ENCODE measurements around the gene MIGA2.
"Not testable (repeated sequence)": the region's sequence is repeated elsewhere in the genome, so short reads cannot be mapped to it uniquely, and the experiment has no call there.

Gene MIGA2, protein sequence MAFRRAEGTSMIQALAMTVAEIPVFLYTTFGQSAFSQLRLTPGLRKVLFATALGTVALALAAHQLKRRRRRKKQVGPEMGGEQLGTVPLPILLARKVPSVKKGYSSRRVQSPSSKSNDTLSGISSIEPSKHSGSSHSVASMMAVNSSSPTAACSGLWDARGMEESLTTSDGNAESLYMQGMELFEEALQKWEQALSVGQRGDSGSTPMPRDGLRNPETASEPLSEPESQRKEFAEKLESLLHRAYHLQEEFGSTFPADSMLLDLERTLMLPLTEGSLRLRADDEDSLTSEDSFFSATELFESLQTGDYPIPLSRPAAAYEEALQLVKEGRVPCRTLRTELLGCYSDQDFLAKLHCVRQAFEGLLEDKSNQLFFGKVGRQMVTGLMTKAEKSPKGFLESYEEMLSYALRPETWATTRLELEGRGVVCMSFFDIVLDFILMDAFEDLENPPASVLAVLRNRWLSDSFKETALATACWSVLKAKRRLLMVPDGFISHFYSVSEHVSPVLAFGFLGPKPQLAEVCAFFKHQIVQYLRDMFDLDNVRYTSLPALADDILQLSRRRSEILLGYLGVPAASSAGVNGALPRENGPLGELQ

DNA sequence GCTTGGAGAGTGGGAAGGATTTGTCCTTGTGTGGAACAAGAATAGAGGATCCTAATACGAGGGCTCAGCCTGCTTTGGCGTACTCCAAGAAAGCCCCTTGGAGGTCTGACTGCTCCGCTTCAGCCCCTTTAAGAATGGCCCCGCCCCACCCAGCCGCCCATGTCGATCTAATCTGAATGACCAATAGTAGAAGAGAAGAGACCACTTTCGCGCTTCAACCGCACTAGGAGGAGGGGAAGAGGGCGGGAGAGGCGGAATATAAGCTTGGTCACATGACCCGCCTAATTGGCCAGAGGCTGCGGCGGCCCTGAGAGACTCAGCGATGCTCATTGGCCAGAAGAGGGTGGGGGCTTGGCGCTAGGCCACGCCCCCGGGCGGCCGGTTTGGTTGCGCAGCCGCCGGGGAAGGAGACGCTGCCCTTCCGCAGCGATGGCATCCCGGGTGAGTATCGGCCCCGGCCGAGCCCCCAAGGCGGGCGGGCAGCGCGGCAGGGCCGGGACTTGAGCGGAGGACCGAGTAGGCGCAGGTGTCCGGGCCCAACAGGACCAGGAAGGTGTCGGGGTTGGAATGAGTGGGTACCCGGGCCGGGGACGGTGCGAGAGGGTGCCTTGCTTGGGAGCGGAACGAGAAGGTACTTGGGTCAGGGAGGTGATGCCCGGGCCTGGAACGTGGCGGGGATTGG lies at the start of gene MIGA2:
Gene MIGA2, plus strand, starts transcription at position 386 of the 682 bp plus-strand sequence. CDS start 3,969 bp downstream, outside the sequence.
- DNase-seq (peak; percentile 95), ATAC-seq (replicated peaks) (peak; percentile 98)
- H3K27me3 Mint-ChIP-seq, result no peaks in the 10 kb centered on the region
- peaks cover 19 to 38% of the 10 kb centered on the region in 2 donors for H3K4me1 Mint-ChIP-seq
- peaks cover 7 to 9% of the 10 kb centered on the region in 2 donors for H3K36me3 Mint-ChIP-seq
- peak within 1 kb of the TSS; percentile 95 for H3K27ac Mint-ChIP-seq
- peak within 1 kb of the TSS; percentile 89 to 90 for H3K4me3 Mint-ChIP-seq
- H3K9me3 Mint-ChIP-seq, result no peaks in the 10 kb centered on the region

DNA sequence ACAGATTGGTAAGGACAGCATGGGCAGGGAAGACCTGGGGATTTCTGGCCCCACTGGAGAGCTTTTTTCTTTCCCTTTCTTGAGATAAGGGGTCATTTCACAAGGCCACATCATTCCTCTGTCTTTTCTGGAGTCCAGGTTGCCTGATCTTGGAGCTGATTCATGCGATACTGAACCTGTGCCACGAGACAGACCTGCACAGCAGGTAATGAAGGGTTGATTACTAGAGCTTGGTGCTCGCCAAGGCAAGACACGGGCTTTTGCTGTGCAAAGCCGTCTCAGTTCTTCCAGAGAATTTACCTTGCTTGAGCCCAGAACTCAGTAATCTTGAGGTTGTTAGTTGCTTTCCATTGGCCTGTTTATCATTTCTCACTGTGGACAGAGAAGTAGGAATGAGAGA lies 49.8 kb upstream of the MIGA2 start:
- H3K27ac Mint-ChIP-seq, result no peak overlapping the region
- H3K36me3 Mint-ChIP-seq, result peaks cover 33 to 57% of the 10 kb centered on the region in 2 donors

DNA sequence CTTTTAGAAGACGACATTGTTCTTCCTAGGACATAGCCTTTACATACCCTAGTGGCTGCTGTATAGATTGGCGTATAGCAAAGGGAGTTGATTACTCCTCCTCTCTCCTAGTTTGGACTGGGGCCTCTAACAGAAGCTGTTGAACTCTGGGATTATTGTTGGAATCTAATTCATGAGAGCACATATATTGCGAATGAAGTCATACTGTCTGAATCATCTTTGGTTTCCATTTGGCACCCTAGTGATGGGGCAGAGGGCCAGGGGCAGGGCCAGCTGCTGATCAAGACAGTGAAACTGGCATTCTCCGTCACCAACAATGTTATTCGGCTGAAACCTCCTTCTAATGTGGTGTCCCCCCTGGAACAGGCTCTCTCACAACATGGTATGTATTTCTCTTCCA lies 48.6 kb upstream of the MIGA2 start:
- no peak for DNase-seq
- Mint-ChIP-seq H3K27ac (no peak overlapping the region), H3K4me3 (no peak overlapping the region), H3K36me3 (peaks cover 40 to 56% of the 10 kb centered on the region in 2 donors), H3K9me3 (no peaks in the 10 kb centered on the region), H3K4me1 (no peaks in the 10 kb centered on the region), H3K27me3 (no peaks in the 10 kb centered on the region)
- no peak for ATAC-seq (replicated peaks)

More for the DNA sequence above, 49.8 kb upstream of the MIGA2 start:
- ATAC-seq (replicated peaks) (no peak), DNase-seq (no peak)
- Mint-ChIP-seq H3K4me1 (no peaks in the 10 kb centered on the region), H3K4me3 (no peak overlapping the region), H3K27me3 (no peaks in the 10 kb centered on the region), H3K9me3 (no peaks in the 10 kb centered on the region)

DNA sequence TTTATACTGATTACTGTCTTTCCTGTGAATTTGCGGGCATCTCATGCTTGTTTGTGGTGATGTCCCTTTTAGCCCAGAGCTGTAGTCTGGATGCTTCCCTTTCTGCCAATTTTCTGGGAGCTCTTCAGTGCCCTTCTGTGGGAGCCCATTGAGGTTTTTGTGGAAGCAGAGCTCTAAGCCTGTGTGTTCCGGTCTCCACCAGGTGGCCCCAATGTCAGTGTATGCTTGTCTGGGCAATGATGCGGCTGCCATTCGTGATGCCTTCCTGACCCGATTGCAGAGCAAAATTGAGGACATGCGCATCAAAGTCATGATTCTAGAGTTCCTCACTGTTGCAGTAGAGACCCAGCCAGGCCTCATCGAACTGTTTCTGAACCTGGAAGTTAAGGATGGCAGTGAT lies 43.4 kb upstream of the MIGA2 start:
- Mint-ChIP-seq H3K36me3 (peaks cover 50 to 57% of the 10 kb centered on the region in 2 donors), H3K27me3 (no peaks in the 10 kb centered on the region), H3K4me1 (no peaks in the 10 kb centered on the region), H3K4me3 (no peak overlapping the region), H3K27ac (no peak overlapping the region), H3K9me3 (no peaks in the 10 kb centered on the region)
- ATAC-seq (replicated peaks) (no peak), DNase-seq (no peak)

DNA sequence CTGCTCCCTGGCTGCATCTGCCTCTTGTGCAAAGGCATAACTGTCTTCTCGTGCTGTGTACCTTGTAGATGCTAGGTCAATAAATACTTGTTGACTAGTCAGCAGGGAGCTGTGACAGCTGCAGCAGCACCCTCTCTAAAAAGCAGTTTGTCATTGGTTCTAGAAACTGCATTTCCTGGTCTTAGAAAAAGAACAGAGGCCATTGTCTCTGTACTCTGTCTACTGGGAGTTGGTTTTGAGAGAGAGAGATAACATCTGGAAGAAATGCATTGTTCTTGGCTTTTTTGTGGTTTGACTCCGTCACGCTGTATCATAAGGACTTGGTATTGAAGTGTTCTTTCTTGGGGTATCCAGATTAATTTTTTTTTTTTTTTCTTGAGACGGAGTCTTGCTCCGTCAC lies 40.6 kb upstream of the MIGA2 start:
- Mint-ChIP-seq H3K36me3 (peaks cover 57 to 69% of the 10 kb centered on the region in 2 donors), H3K9me3 (no peaks in the 10 kb centered on the region), H3K27me3 (no peaks in the 10 kb centered on the region), H3K27ac (no peak overlapping the region), H3K4me1 (no peaks in the 10 kb centered on the region), H3K4me3 (no peak overlapping the region)
- ATAC-seq (replicated peaks) (no peak), DNase-seq (no peak)

DNA sequence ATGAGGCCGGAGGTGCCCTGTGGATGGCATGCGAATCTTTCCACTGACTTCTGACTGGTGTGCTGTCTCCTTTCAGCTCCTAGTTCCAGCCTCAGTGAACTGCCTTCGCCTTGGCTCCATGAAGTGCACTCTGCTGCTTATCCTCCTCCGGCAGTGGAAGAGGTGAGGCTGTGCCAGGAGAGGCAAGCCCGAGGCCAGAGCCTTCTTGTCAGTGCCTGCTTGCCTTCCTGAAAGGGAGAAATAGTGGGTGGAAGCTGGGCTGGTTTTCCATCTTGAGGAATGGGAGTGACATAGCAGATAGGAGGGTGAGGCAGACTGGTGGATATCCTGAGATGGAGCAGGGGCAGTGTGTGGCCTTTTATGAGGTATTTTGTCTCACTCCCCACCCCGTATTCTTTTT lies 38.0 kb upstream of the MIGA2 start:
- H3K36me3 Mint-ChIP-seq, result peaks cover 65 to 81% of the 10 kb centered on the region in 2 donors
- peak overlapping the region; percentile 84 for H3K27ac Mint-ChIP-seq
- H3K4me3 Mint-ChIP-seq, result no peak overlapping the region
- H3K9me3 Mint-ChIP-seq, result no peaks in the 10 kb centered on the region
- ATAC-seq (replicated peaks) (no peak), DNase-seq (no peak)
- no peaks in the 10 kb centered on the region for H3K4me1 Mint-ChIP-seq
- H3K27me3 Mint-ChIP-seq, result no peaks in the 10 kb centered on the region

DNA sequence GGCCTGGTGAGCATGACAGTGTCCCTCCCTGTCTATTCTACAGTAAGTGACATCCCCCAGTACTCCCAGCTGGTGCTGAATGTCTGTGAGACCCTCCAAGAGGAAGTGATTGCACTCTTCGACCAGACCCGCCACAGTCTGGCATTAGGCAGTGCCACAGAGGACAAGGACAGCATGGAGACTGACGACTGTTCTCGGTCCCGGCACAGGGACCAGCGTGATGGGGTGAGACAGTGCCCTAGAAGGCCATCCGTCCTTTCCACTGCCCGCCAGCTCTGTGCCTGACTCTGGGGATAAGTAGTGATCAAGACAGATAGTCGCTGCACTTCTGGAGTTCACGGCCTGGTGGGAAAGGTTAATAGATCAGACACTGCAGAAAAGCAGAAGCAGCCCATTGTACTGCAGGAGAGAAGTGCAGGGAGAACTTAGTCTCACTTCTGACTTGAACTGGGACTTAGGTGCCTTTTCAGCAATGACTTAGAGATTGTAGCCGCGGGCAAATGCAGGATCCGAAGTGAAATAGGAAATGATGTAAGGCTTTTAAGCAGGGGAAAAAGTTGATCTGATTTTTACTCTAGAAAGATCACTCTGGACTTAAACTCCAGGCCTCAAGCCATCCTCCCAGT lies 36.7 kb upstream of the MIGA2 start:
- H3K27ac Mint-ChIP-seq, result peak overlapping the region; percentile 62
- ATAC-seq (replicated peaks) (peak; percentile 46 to 58), DNase-seq (no peak)
- H3K27me3 Mint-ChIP-seq, result no peaks in the 10 kb centered on the region
- no peak overlapping the region for H3K4me3 Mint-ChIP-seq
- peaks cover 58 to 71% of the 10 kb centered on the region in 2 donors for H3K36me3 Mint-ChIP-seq
- no peaks in the 10 kb centered on the region for H3K4me1 Mint-ChIP-seq
- no peaks in the 10 kb centered on the region for H3K9me3 Mint-ChIP-seq

DNA sequence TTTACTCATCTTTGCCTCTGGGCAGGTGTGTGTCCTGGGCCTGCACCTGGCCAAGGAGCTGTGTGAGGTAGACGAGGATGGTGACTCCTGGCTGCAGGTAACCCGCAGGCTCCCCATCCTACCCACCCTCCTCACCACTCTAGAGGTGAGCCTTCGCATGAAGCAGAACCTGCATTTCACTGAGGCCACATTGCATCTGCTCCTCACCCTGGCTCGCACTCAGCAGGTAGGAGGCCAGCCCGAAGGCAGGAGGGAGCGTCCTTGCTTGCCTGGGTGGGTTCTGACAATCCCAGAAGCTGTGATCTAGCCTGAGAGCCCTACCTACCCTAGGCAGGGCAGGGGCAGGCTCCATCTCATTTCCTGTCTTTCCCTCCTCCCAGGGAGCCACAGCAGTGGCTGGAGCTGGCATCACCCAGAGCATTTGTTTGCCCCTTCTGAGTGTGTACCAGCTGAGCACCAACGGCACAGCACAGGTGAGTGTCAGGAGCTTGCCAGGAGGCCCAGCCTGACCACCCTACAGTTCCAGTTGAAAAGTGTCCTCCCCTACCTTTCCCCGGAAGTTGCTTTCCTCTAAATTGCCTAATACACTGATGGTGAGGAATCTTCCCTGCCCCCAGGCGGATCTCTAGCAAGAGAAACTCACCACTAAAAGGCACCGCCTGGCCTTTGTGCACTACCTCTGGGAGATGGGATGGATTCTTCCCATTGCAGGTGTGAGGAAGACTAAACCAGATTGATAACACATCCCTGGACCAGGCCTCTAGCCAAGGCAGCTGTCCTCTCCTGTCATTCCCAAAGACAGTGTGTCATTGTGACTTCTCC lies 34.7 kb upstream of the MIGA2 start:
- no peak for DNase-seq
- H3K36me3 Mint-ChIP-seq, result peaks cover 55 to 71% of the 10 kb centered on the region in 2 donors
- peak overlapping the region; percentile 31 for H3K27ac Mint-ChIP-seq
- peaks cover 2 to 5% of the 10 kb centered on the region in 2 donors for H3K4me1 Mint-ChIP-seq
- H3K27me3 Mint-ChIP-seq, result no peaks in the 10 kb centered on the region
- no peak for ATAC-seq (replicated peaks)
- no peaks in the 10 kb centered on the region for H3K9me3 Mint-ChIP-seq
- no peak overlapping the region for H3K4me3 Mint-ChIP-seq

DNA sequence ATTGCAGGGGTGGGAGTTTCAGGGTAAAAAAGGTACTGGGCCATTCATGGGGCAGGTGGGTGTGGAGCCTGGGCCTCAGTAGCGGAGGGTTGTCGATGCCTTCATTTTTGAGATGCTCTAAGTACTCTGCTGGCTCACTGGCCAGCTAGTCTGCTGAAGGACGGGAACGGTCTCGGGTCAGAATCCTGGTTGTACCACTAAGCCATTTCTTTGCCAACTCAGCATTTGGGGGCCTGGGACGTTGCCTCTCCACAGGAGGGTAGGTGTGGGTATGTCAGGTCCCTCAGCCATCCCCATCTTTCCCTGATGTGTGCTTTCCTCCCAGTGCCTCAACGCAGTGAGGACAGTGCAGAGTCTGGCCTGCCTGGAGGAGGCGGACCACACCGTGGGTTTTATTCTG lies 33.4 kb upstream of the MIGA2 start:
- no peaks in the 10 kb centered on the region for H3K9me3 Mint-ChIP-seq
- DNase-seq, result no peak
- no peaks in the 10 kb centered on the region for H3K27me3 Mint-ChIP-seq
- peaks cover 57 to 73% of the 10 kb centered on the region in 2 donors for H3K36me3 Mint-ChIP-seq
- no peak overlapping the region for H3K4me3 Mint-ChIP-seq
- peaks cover 4 to 6% of the 10 kb centered on the region in 2 donors for H3K4me1 Mint-ChIP-seq
- ATAC-seq (replicated peaks), result no peak
- H3K27ac Mint-ChIP-seq, result peak overlapping the region; percentile 3

DNA sequence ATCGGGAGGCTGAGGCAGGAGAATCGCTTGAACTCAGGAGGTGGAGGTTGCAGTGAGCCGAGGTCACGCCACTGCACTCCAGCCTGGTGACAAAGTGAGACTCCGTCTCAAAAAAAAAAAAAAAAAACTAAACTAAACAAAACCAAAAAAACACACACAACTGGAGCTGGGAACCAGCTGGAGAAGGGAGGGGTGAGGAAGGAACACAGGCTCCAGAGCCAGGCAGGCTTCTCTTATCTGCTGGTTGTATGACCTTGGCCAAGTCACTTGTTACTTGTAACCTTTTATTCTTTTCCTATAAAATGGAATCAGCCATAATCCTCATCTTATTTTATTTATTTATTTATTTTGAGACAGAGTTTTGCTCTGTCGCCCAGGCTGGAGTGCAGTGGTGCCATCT lies 32.3 kb upstream of the MIGA2 start:
- H3K9me3 Mint-ChIP-seq; H3K27ac Mint-ChIP-seq; DNase-seq; ATAC-seq (replicated peaks); H3K4me3 Mint-ChIP-seq; H3K4me1 Mint-ChIP-seq; H3K27me3 Mint-ChIP-seq: not testable (repeated sequence)
- H3K36me3 Mint-ChIP-seq, result peaks cover 53 to 70% of the 10 kb centered on the region in 2 donors

DNA sequence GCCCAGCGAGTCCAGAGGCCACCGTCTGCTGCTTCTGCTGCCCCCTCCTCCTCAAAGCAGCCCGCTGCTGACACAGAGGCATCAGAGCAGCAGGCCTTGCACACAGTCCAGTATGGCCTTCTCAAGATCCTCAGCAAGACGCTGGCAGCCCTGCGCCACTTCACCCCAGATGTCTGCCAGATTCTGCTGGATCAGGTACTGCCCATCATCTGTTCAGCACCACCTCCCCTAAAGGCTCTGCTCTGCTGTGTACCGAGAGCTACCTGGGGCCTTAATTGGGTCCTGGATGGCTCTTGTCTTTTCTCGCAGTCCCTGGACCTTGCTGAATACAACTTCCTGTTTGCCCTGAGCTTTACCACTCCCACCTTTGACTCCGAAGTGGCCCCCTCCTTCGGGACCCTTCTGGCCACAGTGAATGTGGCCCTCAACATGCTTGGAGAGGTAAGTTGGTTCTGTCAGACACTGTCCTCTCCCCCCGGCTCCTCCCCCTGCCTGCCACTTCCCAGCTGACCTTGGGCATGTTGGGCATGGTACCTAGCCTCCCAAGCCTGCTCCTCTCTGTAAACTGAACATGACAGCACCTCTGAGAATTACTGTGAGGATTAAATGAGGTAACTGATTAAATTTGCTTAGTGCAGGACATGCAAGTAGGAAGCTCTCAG lies 31.0 kb upstream of the MIGA2 start:
- peaks cover 49 to 62% of the 10 kb centered on the region in 2 donors for H3K36me3 Mint-ChIP-seq
- ATAC-seq (replicated peaks) (no peak), DNase-seq (no peak)
- H3K4me3 Mint-ChIP-seq, result no peak overlapping the region
- peaks cover 4 to 6% of the 10 kb centered on the region in 2 donors for H3K4me1 Mint-ChIP-seq
- no peaks in the 10 kb centered on the region for H3K9me3 Mint-ChIP-seq
- H3K27me3 Mint-ChIP-seq, result no peaks in the 10 kb centered on the region
- H3K27ac Mint-ChIP-seq, result peak overlapping the region; percentile 90

DNA sequence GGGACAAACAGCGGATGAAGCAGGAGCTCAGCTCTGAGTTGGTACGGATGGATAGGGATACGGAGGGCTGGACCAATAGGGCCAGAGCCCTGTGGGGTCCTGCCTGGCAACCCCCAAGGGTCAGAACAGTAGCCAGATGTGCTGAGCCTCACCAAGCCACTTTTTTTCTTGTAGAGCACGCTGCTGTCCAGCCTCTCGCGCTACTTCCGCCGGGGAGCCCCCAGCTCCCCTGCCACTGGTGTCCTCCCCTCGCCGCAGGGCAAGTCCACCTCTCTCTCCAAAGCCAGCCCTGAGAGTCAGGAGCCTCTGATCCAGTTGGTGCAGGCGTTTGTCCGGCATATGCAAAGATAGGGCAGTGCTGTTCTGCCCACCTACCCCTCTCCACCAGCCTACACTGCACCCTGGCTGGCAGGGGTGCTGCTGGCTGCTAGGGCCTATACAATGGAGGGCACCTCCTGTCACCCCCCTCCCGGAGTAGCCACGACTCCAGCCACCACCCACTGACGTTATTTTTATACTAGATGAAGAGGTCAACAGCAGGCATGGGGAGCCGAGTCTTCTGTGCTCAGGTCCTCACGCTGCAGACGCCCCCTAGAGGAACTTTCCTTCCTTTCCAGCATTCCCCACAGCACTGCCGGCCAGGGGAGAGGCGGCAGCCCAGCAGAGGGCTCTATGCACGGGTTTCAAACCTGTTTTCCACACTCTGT lies 29.9 kb upstream of the MIGA2 start:
- peak; percentile 82 to 83 for ATAC-seq (replicated peaks)
- no peaks in the 10 kb centered on the region for H3K9me3 Mint-ChIP-seq
- H3K36me3 Mint-ChIP-seq, result peaks cover 42 to 58% of the 10 kb centered on the region in 2 donors
- no peaks in the 10 kb centered on the region for H3K27me3 Mint-ChIP-seq
- peak overlapping the region; percentile 90 for H3K27ac Mint-ChIP-seq
- peak; percentile 29 for DNase-seq
- H3K4me1 Mint-ChIP-seq, result peaks cover 4 to 6% of the 10 kb centered on the region in 2 donors
- no peak overlapping the region for H3K4me3 Mint-ChIP-seq
